Activated T-cell treated with anti-CD3 and anti-CD28 coated beads, Interleukin-2, amount 50 U/mL, for 4 hours (primary cell): ENCODE results near the gene ALPI. TPM values are rescaled to one million over a fixed set of nuclear protein-coding genes. Genes with fewer than 3 reads are reported as not detected.

Experiments
- ATAC-seq, 2 donors: fragments of 200-7000 bp; cut with Tn5 transposase; one replicate each; pipeline ENCODE4 v1.10.0; 2021
- DNase-seq: peaks from one replicate; pipeline ENCODE4 v3.0.0-alpha.2; 2020
- H3K27me3 Mint-ChIP-seq: one replicate; pipeline ENCODE4 v1.8.0; 2021; ENCODE audit warnings: low read depth, mixed read lengths
- H3K36me3 Mint-ChIP-seq: one replicate; pipeline ENCODE4 v1.8.0; 2022; ENCODE audit warnings: mixed read lengths; ENCODE audit not compliant: insufficient read depth
- H3K4me1 Mint-ChIP-seq: one replicate; pipeline ENCODE4 v1.8.0; 2021; ENCODE audit warnings: low read depth, mixed read lengths
- H3K4me3 Mint-ChIP-seq: one replicate; pipeline ENCODE4 v1.8.0; 2021; ENCODE audit warnings: mild to moderate bottlenecking, moderate library complexity, mixed read lengths
- H3K9me3 Mint-ChIP-seq: one replicate; pipeline ENCODE4 v1.8.0; 2021; ENCODE audit warnings: mixed read lengths
- total RNA-seq, 3 donors: library from RNA; stranded (reverse); gene quantifications; one replicate each; pipeline ENCODE4 v1.2.1, GENCODE V29; 2021

ALPI gene
- total RNA-seq, 3 donors from 2014 or later: not detected

DNA sequence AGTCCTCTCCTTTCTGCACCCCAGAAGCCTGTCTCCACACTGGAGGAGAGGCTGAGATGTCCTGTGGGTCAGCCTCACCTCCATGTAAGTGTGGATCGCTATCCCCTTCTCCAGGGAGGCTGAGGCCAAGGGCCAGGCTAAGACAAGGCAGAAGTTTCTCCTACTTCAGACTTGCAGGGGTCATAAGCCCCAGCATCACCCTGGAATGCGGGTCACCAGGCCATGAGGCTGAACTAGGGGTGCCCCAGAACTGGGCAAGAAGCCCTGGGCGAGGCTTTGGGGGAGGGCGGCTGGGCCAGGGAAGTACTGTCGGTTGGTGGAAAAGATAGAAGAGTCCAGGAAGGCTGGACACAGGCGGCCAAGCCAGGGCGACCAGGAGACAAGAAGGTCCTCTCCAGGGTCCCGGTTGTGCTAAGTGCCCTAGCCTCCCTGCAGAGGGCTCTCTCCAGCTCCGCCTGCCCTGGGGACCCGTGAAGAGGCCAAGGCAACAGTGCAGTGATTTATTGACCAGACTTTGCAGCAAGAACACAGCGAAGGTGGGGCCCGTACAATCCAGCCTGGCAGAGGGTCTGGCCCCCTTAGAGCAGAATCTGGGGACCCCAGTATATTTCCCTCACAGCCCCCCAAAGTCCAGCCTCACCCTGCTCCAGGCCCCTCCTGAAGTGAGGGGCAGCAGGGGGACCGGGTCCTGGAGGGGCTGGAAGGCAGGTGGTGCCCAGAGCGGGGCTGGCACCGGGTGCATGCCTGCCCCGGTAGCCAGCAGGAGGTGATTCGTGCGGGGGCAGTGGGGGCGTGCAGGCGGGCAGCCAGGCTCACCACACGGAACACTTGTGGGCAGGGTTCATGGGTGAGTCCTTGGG lies 23.6 kb downstream of the ALPI start:
- Mint-ChIP-seq H3K9me3 (no peaks in the 10 kb centered on the region), H3K4me3 (no peak overlapping the region), H3K36me3 (no peaks in the 10 kb centered on the region), H3K27me3 (peaks cover 24% of the 10 kb centered on the region), H3K4me1 (no peaks in the 10 kb centered on the region)
- ATAC-seq (no peak), DNase-seq (no peak)

GRCh38 chr2:232480201-232481190 lies 24.5 kb downstream of the ALPI start:
- ATAC-seq (no peak), DNase-seq (no peak)
- Mint-ChIP-seq H3K27me3 (peaks cover 29% of the 10 kb centered on the region), H3K36me3 (no peaks in the 10 kb centered on the region), H3K9me3 (no peaks in the 10 kb centered on the region), H3K4me3 (no peak overlapping the region), H3K4me1 (peaks cover 5% of the 10 kb centered on the region)

GRCh38 chr2:232481322-232482140 lies 25.6 kb downstream of the ALPI start:
- DNase-seq: no peak
- Mint-ChIP-seq H3K4me1 (peaks cover 5% of the 10 kb centered on the region), H3K27me3 (peaks cover 27% of the 10 kb centered on the region), H3K4me3 (no peak overlapping the region), H3K9me3 (no peaks in the 10 kb centered on the region), H3K36me3 (no peaks in the 10 kb centered on the region)
- no peak for ATAC-seq

DNA sequence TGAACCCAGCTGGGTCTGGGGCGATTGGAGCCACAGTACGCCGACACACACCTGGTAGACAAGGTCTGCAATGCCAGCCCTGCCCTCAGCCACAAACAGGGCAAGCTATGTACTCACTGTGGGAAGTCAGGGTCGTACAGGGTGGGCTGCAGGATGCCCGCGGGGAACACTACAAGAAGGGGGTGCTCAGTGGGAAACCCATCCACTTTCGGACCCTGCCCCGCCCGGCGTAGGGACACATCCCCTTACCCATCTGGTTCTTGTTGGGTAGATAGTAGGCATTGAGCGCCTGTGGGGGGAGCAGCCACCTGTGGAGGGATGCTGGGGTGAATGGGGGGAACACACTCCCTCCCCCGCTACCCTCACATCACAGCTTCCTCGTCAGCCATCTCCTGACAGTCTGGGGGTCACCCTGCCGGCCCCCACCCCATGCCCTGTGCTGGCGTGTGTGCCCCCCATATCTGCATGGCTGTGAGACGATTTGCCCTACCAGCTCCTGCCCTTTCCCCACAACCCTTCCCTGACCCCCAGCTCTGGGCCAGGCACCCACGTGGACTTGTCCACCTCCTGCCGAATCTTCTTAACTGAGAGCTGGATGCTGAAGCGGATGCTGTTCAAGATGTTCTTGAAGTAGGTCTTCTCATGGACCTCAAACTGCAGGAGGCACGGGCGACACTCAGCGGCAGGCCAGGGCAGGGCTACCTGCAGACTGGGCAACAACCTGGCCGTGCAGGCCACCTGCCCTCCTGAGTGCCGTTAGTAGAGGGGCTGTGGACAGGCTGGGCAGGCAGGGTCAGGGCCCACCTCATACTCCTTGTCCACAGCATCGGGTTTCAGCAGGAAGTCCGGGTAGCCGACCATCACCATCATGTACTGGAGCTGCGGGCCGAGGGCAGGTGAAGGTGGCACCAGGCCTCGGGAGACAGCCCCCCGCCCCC lies 26.6 kb downstream of the ALPI start:
- ATAC-seq (no peak), DNase-seq (no peak)
- H3K4me1 Mint-ChIP-seq: peaks cover 8% of the 10 kb centered on the region
- H3K36me3 Mint-ChIP-seq: no peaks in the 10 kb centered on the region
- H3K27me3 Mint-ChIP-seq: peaks cover 31% of the 10 kb centered on the region
- no peaks in the 10 kb centered on the region for H3K9me3 Mint-ChIP-seq
- no peak overlapping the region for H3K4me3 Mint-ChIP-seq

GRCh38 chr2:232483311-232483922 lies 27.5 kb downstream of the ALPI start:
- Mint-ChIP-seq H3K9me3 (no peaks in the 10 kb centered on the region), H3K4me1 (peaks cover 8% of the 10 kb centered on the region), H3K4me3 (no peak overlapping the region), H3K36me3 (no peaks in the 10 kb centered on the region), H3K27me3 (peaks cover 35% of the 10 kb centered on the region)
- DNase-seq: no peak
- no peak for ATAC-seq

GRCh38 chr2:232483923-232484627 lies 28.1 kb downstream of the ALPI start:
- no peaks in the 10 kb centered on the region for H3K9me3 Mint-ChIP-seq

GRCh38 chr2:232484628-232485347 lies 28.8 kb downstream of the ALPI start:
- Mint-ChIP-seq H3K36me3 (no peaks in the 10 kb centered on the region), H3K4me1 (peaks cover 8% of the 10 kb centered on the region), H3K9me3 (no peaks in the 10 kb centered on the region), H3K27me3 (peaks cover 47% of the 10 kb centered on the region), H3K4me3 (no peak overlapping the region)
- ATAC-seq (no peak), DNase-seq (no peak)

More at GRCh38 chr2:232483923-232484627, 28.1 kb downstream of the ALPI start:
- H3K4me3 Mint-ChIP-seq: no peak overlapping the region
- ATAC-seq (no peak), DNase-seq (no peak)
- H3K36me3 Mint-ChIP-seq: no peaks in the 10 kb centered on the region
- peaks cover 41% of the 10 kb centered on the region for H3K27me3 Mint-ChIP-seq
- H3K4me1 Mint-ChIP-seq: peaks cover 8% of the 10 kb centered on the region

DNA sequence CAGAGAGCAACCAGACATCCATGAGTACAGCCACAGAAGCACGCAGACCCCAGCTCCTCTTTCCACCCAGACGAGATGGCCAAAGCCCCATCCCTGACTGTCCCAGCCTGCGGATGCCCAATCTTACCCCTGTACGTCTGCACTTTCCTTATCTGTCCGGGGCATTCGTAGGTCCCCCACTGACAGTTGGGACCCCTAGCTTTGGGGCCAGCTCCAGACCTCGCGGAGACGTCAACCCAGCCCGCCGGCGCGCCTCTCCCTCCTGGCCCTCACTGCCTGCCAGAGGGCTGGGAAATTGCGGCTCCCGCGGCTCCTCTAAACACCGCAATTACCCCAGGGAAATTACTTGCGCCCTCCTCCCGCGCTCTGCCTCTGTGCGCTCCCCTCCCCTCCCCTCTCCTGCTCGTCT lies 29.4 kb downstream of the ALPI start:
- H3K4me1 Mint-ChIP-seq: peaks cover 8% of the 10 kb centered on the region
- DNase-seq: no peak
- no peak overlapping the region for H3K4me3 Mint-ChIP-seq
- no peaks in the 10 kb centered on the region for H3K9me3 Mint-ChIP-seq
- no peaks in the 10 kb centered on the region for H3K36me3 Mint-ChIP-seq
- no peak for ATAC-seq
- peaks cover 52% of the 10 kb centered on the region for H3K27me3 Mint-ChIP-seq

DNA sequence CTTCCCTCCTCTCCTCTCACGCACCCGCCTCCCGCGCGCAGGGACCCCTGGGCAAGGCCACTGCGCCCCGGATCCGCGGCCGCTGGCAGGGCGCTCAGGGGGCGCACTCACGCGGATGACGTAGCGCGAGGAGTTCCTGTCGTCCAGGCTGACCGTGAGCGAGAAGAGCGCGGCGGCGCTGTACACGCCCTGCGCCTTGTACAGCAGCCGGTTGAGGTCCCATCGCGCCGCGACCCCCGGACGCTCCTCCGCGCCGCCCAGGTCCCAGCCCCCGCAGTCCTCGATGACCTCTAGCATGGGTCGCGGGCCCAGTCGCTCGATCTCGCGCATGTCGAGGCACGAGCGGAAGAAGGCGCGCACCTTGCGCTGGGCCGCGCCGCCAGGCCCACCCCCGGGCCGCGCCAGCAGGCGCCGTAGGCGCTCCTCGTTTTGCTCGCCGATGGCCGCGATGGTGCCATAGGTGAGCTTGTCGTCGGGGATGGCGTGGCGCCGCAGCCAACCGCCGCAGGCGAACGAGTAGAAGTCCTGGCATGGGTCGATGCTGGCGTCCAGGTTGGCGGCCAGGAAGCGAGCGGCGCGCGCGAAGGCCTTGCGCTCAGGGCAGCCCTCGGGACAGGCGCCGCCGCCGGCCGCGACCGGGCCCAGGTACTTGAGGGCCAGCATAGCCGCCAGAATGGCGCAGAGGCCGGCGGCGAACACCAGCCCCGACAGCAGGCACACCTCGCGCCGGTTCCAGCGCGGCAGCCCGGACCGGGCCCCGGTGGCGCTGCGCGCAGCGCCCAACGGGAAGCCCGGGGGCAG lies 30.0 kb downstream of the ALPI start:
- Mint-ChIP-seq H3K36me3 (no peaks in the 10 kb centered on the region), H3K4me3 (no peak overlapping the region)

DNA sequence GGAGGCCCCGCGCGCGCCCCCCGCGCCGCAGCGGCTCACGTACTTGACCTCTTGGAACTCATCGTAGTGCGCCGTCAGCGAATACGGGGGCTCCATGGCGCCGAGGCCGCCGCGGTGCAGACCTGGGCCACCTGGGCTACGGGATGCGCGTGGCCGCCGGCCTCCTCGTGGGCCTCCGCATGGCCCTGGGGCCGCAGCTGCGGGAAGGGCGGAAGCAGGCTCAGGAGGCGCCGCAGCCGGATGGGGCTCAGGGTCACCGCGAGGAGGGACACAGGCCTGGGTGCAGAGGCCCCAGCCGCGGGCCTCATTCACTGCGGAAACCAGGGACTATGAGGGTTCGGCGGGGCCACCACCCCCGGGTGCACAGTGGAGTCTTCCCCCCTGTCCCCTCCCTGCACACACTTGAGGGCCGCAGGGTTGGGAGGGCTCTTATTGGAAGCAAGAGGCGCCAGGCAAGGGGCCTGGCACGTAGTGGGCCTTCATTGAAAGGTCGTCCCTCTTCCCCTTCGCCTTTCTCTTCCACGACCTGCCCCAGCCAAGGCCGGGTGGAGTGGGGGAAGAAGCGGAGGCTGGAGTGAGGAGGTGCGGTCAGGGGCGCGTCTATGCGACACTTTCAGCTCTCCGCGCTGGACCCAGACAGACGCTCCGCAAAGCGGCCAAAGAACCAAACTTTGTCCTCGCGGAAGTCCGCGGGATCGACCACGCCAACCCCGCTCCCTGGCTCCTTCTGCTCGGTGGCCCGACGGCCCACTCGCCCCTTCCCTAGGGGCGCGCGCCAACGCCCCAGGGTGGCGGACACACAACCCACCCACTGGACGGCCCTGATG lies 30.8 kb downstream of the ALPI start:
- H3K9me3 Mint-ChIP-seq: no peaks in the 10 kb centered on the region
- H3K4me3 Mint-ChIP-seq: no peak overlapping the region
- H3K4me1 Mint-ChIP-seq: peaks cover 8% of the 10 kb centered on the region
- no peak for DNase-seq
- H3K36me3 Mint-ChIP-seq: no peaks in the 10 kb centered on the region
- peak in 1 of 2 donors; percentile 9 for ATAC-seq
- peaks cover 58% of the 10 kb centered on the region for H3K27me3 Mint-ChIP-seq

More for the DNA sequence above, 30.0 kb downstream of the ALPI start:
- Mint-ChIP-seq H3K9me3 (no peaks in the 10 kb centered on the region), H3K4me1 (peaks cover 8% of the 10 kb centered on the region), H3K27me3 (peaks cover 52% of the 10 kb centered on the region)
- ATAC-seq: peak in 1 of 2 donors; percentile 7
- no peak for DNase-seq
